ENCODE measurements around the gene SUGCT.

The SUGCT gene

GRCh38 chr7:40874756-40875155 is 740.0 kb downstream of the SUGCT start:
- H3K27ac ChIP-seq (ENCODE audit: low read depth, low read length), result no peak overlapping the region
- no peaks in the 10 kb centered on the region for H3K4me1 ChIP-seq (ENCODE audit: control insufficient read depth, insufficient read depth, low read length)
- H3K36me3 ChIP-seq (ENCODE audit: control insufficient read depth, insufficient read depth, low read length), result no peaks in the 10 kb centered on the region
- H3K27me3 ChIP-seq (ENCODE audit: control insufficient read depth, insufficient read depth, low read length), result no peaks in the 10 kb centered on the region
- no peaks in the 10 kb centered on the region for H3K9me3 ChIP-seq (ENCODE audit: control insufficient read depth, insufficient read depth, low read depth, low read length)
- H3K9ac ChIP-seq (ENCODE audit: low read length), result no peak overlapping the region
- H3K4me3 ChIP-seq (ENCODE audit: low read depth, low read length), result no peak overlapping the region

- H3K27ac ChIP-seq (ENCODE audit: low read depth, low read length), result no peak overlapping the region
- no peaks in the 10 kb centered on the region for H3K36me3 ChIP-seq (ENCODE audit: control insufficient read depth, insufficient read depth, low read length)
- H3K4me1 ChIP-seq (ENCODE audit: control insufficient read depth, insufficient read depth, low read length), result no peaks in the 10 kb centered on the region
- no peak overlapping the region for H3K4me3 ChIP-seq (ENCODE audit: low read depth, low read length)
- H3K9me3 ChIP-seq (ENCODE audit: control insufficient read depth, insufficient read depth, low read depth, low read length), result no peaks in the 10 kb centered on the region
- H3K9ac ChIP-seq (ENCODE audit: low read length), result no peak overlapping the region
- H3K27me3 ChIP-seq (ENCODE audit: control insufficient read depth, insufficient read depth, low read length), result no peaks in the 10 kb centered on the region
Observed at GRCh38 chr7:40876601-40877000, 741.8 kb downstream of the SUGCT start.

- Histone ChIP-seq H3K36me3 (ENCODE audit: control insufficient read depth, insufficient read depth, low read length) (no peaks in the 10 kb centered on the region), H3K9me3 (ENCODE audit: control insufficient read depth, insufficient read depth, low read depth, low read length) (no peaks in the 10 kb centered on the region), H3K27me3 (ENCODE audit: control insufficient read depth, insufficient read depth, low read length) (no peaks in the 10 kb centered on the region), H3K27ac (ENCODE audit: low read depth, low read length) (no peak overlapping the region), H3K9ac (ENCODE audit: low read length) (no peak overlapping the region), H3K4me3 (ENCODE audit: low read depth, low read length) (no peak overlapping the region), H3K4me1 (ENCODE audit: control insufficient read depth, insufficient read depth, low read length) (no peaks in the 10 kb centered on the region)
Observed at GRCh38 chr7:40879941-40880543, 745.2 kb downstream of the SUGCT start.

GRCh38 chr7:40880581-40880980 is 745.8 kb downstream of the SUGCT start:
- Histone ChIP-seq H3K9ac (ENCODE audit: low read length) (no peak overlapping the region), H3K9me3 (ENCODE audit: control insufficient read depth, insufficient read depth, low read depth, low read length) (no peaks in the 10 kb centered on the region), H3K4me3 (ENCODE audit: low read depth, low read length) (no peak overlapping the region), H3K36me3 (ENCODE audit: control insufficient read depth, insufficient read depth, low read length) (no peaks in the 10 kb centered on the region), H3K27me3 (ENCODE audit: control insufficient read depth, insufficient read depth, low read length) (no peaks in the 10 kb centered on the region), H3K27ac (ENCODE audit: low read depth, low read length) (no peak overlapping the region), H3K4me1 (ENCODE audit: control insufficient read depth, insufficient read depth, low read length) (no peaks in the 10 kb centered on the region)

- H3K4me3 ChIP-seq (ENCODE audit: low read depth, low read length), result no peak overlapping the region
- no peaks in the 10 kb centered on the region for H3K27me3 ChIP-seq (ENCODE audit: control insufficient read depth, insufficient read depth, low read length)
Observed at GRCh38 chr7:40881405-40881926, 746.7 kb downstream of the SUGCT start.

GRCh38 chr7:40882071-40882658 is 747.4 kb downstream of the SUGCT start:
- Histone ChIP-seq H3K4me1 (ENCODE audit: control insufficient read depth, insufficient read depth, low read length) (no peaks in the 10 kb centered on the region), H3K27ac (ENCODE audit: low read depth, low read length) (no peak overlapping the region), H3K9me3 (ENCODE audit: control insufficient read depth, insufficient read depth, low read depth, low read length) (no peaks in the 10 kb centered on the region), H3K9ac (ENCODE audit: low read length) (no peak overlapping the region), H3K36me3 (ENCODE audit: control insufficient read depth, insufficient read depth, low read length) (no peaks in the 10 kb centered on the region), H3K27me3 (ENCODE audit: control insufficient read depth, insufficient read depth, low read length) (no peaks in the 10 kb centered on the region), H3K4me3 (ENCODE audit: low read depth, low read length) (no peak overlapping the region)

More at GRCh38 chr7:40881405-40881926, 746.7 kb downstream of the SUGCT start:
- Histone ChIP-seq H3K4me1 (ENCODE audit: control insufficient read depth, insufficient read depth, low read length) (no peaks in the 10 kb centered on the region), H3K9me3 (ENCODE audit: control insufficient read depth, insufficient read depth, low read depth, low read length) (no peaks in the 10 kb centered on the region), H3K9ac (ENCODE audit: low read length) (no peak overlapping the region), H3K36me3 (ENCODE audit: control insufficient read depth, insufficient read depth, low read length) (no peaks in the 10 kb centered on the region), H3K27ac (ENCODE audit: low read depth, low read length) (no peak overlapping the region)

- Histone ChIP-seq H3K9me3 (ENCODE audit: control insufficient read depth, insufficient read depth, low read depth, low read length) (no peaks in the 10 kb centered on the region), H3K27me3 (ENCODE audit: control insufficient read depth, insufficient read depth, low read length) (no peaks in the 10 kb centered on the region), H3K4me1 (ENCODE audit: control insufficient read depth, insufficient read depth, low read length) (no peaks in the 10 kb centered on the region), H3K4me3 (ENCODE audit: low read depth, low read length) (no peak overlapping the region), H3K36me3 (ENCODE audit: control insufficient read depth, insufficient read depth, low read length) (no peaks in the 10 kb centered on the region), H3K27ac (ENCODE audit: low read depth, low read length) (no peak overlapping the region), H3K9ac (ENCODE audit: low read length) (no peak overlapping the region)
Observed at GRCh38 chr7:40883826-40884225, 749.0 kb downstream of the SUGCT start.

GRCh38 chr7:40884241-40884640 is 749.4 kb downstream of the SUGCT start:
- no peaks in the 10 kb centered on the region for H3K9me3 ChIP-seq (ENCODE audit: control insufficient read depth, insufficient read depth, low read depth, low read length)
- no peak overlapping the region for H3K27ac ChIP-seq (ENCODE audit: low read depth, low read length)
- no peaks in the 10 kb centered on the region for H3K4me1 ChIP-seq (ENCODE audit: control insufficient read depth, insufficient read depth, low read length)
- no peak overlapping the region for H3K9ac ChIP-seq (ENCODE audit: low read length)
- no peaks in the 10 kb centered on the region for H3K36me3 ChIP-seq (ENCODE audit: control insufficient read depth, insufficient read depth, low read length)
- H3K4me3 ChIP-seq (ENCODE audit: low read depth, low read length), result no peak overlapping the region
- H3K27me3 ChIP-seq (ENCODE audit: control insufficient read depth, insufficient read depth, low read length), result no peaks in the 10 kb centered on the region

- no peak overlapping the region for H3K27ac ChIP-seq (ENCODE audit: low read depth, low read length)
- H3K4me3 ChIP-seq (ENCODE audit: low read depth, low read length), result no peak overlapping the region
- H3K4me1 ChIP-seq (ENCODE audit: control insufficient read depth, insufficient read depth, low read length), result no peaks in the 10 kb centered on the region
- H3K9ac ChIP-seq (ENCODE audit: low read length), result no peak overlapping the region
- H3K9me3 ChIP-seq (ENCODE audit: control insufficient read depth, insufficient read depth, low read depth, low read length), result 0 out of 2 replicates have a peak, but pooled peaks cover 2% of the 10 kb centered on the region
- no peaks in the 10 kb centered on the region for H3K36me3 ChIP-seq (ENCODE audit: control insufficient read depth, insufficient read depth, low read length)
- H3K27me3 ChIP-seq (ENCODE audit: control insufficient read depth, insufficient read depth, low read length), result no peaks in the 10 kb centered on the region
Observed at GRCh38 chr7:40885503-40885902, 750.7 kb downstream of the SUGCT start.

GRCh38 chr7:40887099-40887498 is 752.3 kb downstream of the SUGCT start:
- H3K9me3 ChIP-seq (ENCODE audit: control insufficient read depth, insufficient read depth, low read depth, low read length), result 0 out of 2 replicates have a peak, but pooled peaks cover 7% of the 10 kb centered on the region
- H3K27ac ChIP-seq (ENCODE audit: low read depth, low read length), result no peak overlapping the region
- no peak overlapping the region for H3K9ac ChIP-seq (ENCODE audit: low read length)
- H3K36me3 ChIP-seq (ENCODE audit: control insufficient read depth, insufficient read depth, low read length), result no peaks in the 10 kb centered on the region
- no peaks in the 10 kb centered on the region for H3K4me1 ChIP-seq (ENCODE audit: control insufficient read depth, insufficient read depth, low read length)
- H3K27me3 ChIP-seq (ENCODE audit: control insufficient read depth, insufficient read depth, low read length), result no peaks in the 10 kb centered on the region
- H3K4me3 ChIP-seq (ENCODE audit: low read depth, low read length), result no peak overlapping the region

- no peak overlapping the region for H3K4me3 ChIP-seq (ENCODE audit: low read depth, low read length)
- no peaks in the 10 kb centered on the region for H3K36me3 ChIP-seq (ENCODE audit: control insufficient read depth, insufficient read depth, low read length)
- H3K27ac ChIP-seq (ENCODE audit: low read depth, low read length), result no peak overlapping the region
Observed at GRCh38 chr7:40888499-40888898, 753.7 kb downstream of the SUGCT start.

More at GRCh38 chr7:40888499-40888898, 753.7 kb downstream of the SUGCT start:
- Histone ChIP-seq H3K4me1 (ENCODE audit: control insufficient read depth, insufficient read depth, low read length) (no peaks in the 10 kb centered on the region), H3K9ac (ENCODE audit: low read length) (no peak overlapping the region), H3K9me3 (ENCODE audit: control insufficient read depth, insufficient read depth, low read depth, low read length) (0 out of 2 replicates have a peak, but pooled peaks cover 7% of the 10 kb centered on the region), H3K27me3 (ENCODE audit: control insufficient read depth, insufficient read depth, low read length) (no peaks in the 10 kb centered on the region)

Data from HUES6 (cell line).